ENCODE measurements around the gene TOX2.

GRCh38 chr20:43923917-43924316 lies 9.3 kb downstream of the TOX2 start:
- no peak for TF ChIP-seq POLR2A (IDR thresholded peaks at IDR 0.05; ENCODE audit: low read depth, low read length)
- no peak for TF ChIP-seq POLR2AphosphoS5 (IDR thresholded peaks at IDR 0.05; ENCODE audit: low read depth, low read length)
- TF ChIP-seq TAF1 (IDR thresholded peaks at IDR 0.05; ENCODE audit: borderline replicate concordance, low read depth, low read length), result no peak

Measured in GM12892 (cell line).